Measurements from ENCODE around the gene SLC17A9. TPM values are rescaled to one million over a fixed set of nuclear protein-coding genes. Genes with fewer than 3 reads are reported as not detected.

Gene SLC17A9
- total and polyA plus RNA-seq, 2 of the 8 experiments (the other 6 are each of a cell fraction or from before 2014, with no cell fraction given): 23.5 to 35.2 TPM

- Histone ChIP-seq H3K14ac (ENCODE audit: insufficient read length) (no peak overlapping the region), H3K9me3 (ENCODE audit: insufficient read depth in 2 of 2, low read depth in 1 of 2, low read length in 1 of 2) (peaks cover 5 to 8% of the 10 kb centered on the region in 2 experiments; a peak in 3 of 4 replicates), H3K79me2 (ENCODE audit: control insufficient read depth in 1 of 2, insufficient read depth in 2 of 2, low read length in 2 of 2) (no peaks in the 10 kb centered on the region), H2AFZ (ENCODE audit: low read length) (no peak overlapping the region), H3K4ac (replicated peaks; ENCODE audit: insufficient read length, low read depth, low read length) (no peak overlapping the region), H3K23me2 (ENCODE audit: low read depth, low read length) (no peaks in the 10 kb centered on the region), H4K20me1 (replicated peaks in 1 of 2; ENCODE audit: control insufficient read depth in 1 of 2, insufficient read depth in 2 of 2, low read length in 2 of 2) (no peaks in the 10 kb centered on the region), H2BK15ac (ENCODE audit: low read length) (peak overlapping the region; percentile 72; the same call in 1 of the 2 replicates), H3K27ac (ENCODE audit: low read depth, low read length) (no peak overlapping the region), H3K4me2 (ENCODE audit: insufficient read depth in 1 of 2, low read depth in 2 of 2, low read length in 2 of 2) (no peak overlapping the region), H2BK12ac (ENCODE audit: low read depth, low read length) (no peak overlapping the region), H4K91ac (replicated peaks; ENCODE audit: insufficient read length, low read length) (no peak overlapping the region), H3K36me3 (ENCODE audit: control insufficient read depth in 2 of 4, insufficient read depth in 4 of 4, low read length in 3 of 4) (no peaks in the 10 kb centered on the region), H3K56ac (replicated peaks; ENCODE audit: insufficient read length, low read depth, low read length) (no peak overlapping the region), H3K27me3 (replicated peaks in 1 of 4; ENCODE audit: control insufficient read depth in 3 of 4, extremely low read depth in 1 of 4, insufficient read depth in 3 of 4, low read length in 3 of 4) (peaks cover 0 to 10% (median 7%) of the 10 kb centered on the region in 4 experiments; a peak in 5 of 7 replicates), H3K79me1 (ENCODE audit: low read depth, low read length) (no peaks in the 10 kb centered on the region), H3K4me1 (replicated peaks in 1 of 4; ENCODE audit: control insufficient read depth in 3 of 4, insufficient read depth in 4 of 4, low read length in 3 of 4) (peaks cover 0 to 11% (median 6%) of the 10 kb centered on the region in 4 experiments; a peak in 6 of 7 replicates), H2BK5ac (ENCODE audit: low read depth, low read length) (no peak overlapping the region), H2BK20ac (ENCODE audit: low read length) (no peak overlapping the region), H2BK120ac (replicated peaks; ENCODE audit: low read depth, low read length) (no peak overlapping the region), H3K9ac (replicated peaks in 1 of 4; ENCODE audit: extremely low read depth in 1 of 4, low read depth in 3 of 4, low read length in 3 of 4) (no peak overlapping the region), H3K4me3 (ENCODE audit: extremely low read depth in 1 of 4, insufficient read depth in 2 of 4, low read depth in 3 of 4, low read length in 4 of 4) (no peak overlapping the region), H3K23ac (ENCODE audit: insufficient read length) (no peak overlapping the region), H4K5ac (ENCODE audit: insufficient read length, low read depth, low read length) (no peak overlapping the region), H2AK5ac (ENCODE audit: low read depth, low read length) (0 out of 2 replicates have a peak overlapping the region, but pooled peaks have one; percentile 75), H4K8ac (ENCODE audit: extremely low read depth, insufficient read depth, low read length) (peak overlapping the region; percentile 35), H3K18ac (ENCODE audit: extremely low read depth, low read length) (peak overlapping the region; percentile 48; the same call in 1 of the 2 replicates)
- FAIRE-seq: no peak
- CTCF ChIA-PET (ENCODE audit: partially characterized antibody): interaction anchor here (3.3 kb wide), 1 partner anchor 9 kb away, joined by 17 read pairs; the partner anchor contains the start of gene BHLHE23
- no peak for DNase-seq (ENCODE audit: low read depth in 1 of 2, low spot score in 2 of 2)
- WGBS, 2 experiments (ENCODE audit: extremely low coverage in 1 of 2, insufficient coverage in 1 of 2, insufficient read length in 1 of 2, insufficient replicate concordance in 2 of 2, low coverage in 1 of 2, low lambda C conversion rate in 2 of 2, missing lambda C conversion rate in 1 of 2): 92% methylated on average over 22 of the region's 22 CpGs; no CpG with 5 or more reads in 1 of the 2 experiments
- POLR2A ChIA-PET (ENCODE audit: partially characterized antibody): no interaction called here
- no peak for TF ChIP-seq CBX8 (IDR thresholded peaks at IDR 0.05; ENCODE audit: borderline replicate concordance, low read depth, low read length)
- no peak for TF ChIP-seq ATF2 (IDR thresholded peaks at IDR 0.05; ENCODE audit: low read length)
- TF ChIP-seq MAX (IDR thresholded peaks at IDR 0.05): no peak
- no peak for TF ChIP-seq ATF3 (IDR thresholded peaks at IDR 0.05; ENCODE audit: insufficient read depth, low read depth, low read length)
- TF ChIP-seq BCL11A (IDR thresholded peaks at IDR 0.05; ENCODE audit: low read depth in 2 of 2, low read length in 2 of 2): no peak
- TF ChIP-seq SP4 (IDR thresholded peaks at IDR 0.05; ENCODE audit: low read length): no peak
- TF ChIP-seq ASH2L (IDR thresholded peaks at IDR 0.05; ENCODE audit: low read length): no peak
- no peak for TF ChIP-seq SIRT6 (IDR thresholded peaks at IDR 0.05; ENCODE audit: low read length)
- no peak for TF ChIP-seq YY1 (IDR thresholded peaks at IDR 0.05; ENCODE audit: low read depth, low read length)
- no peak for TF ChIP-seq MAFK (IDR thresholded peaks at IDR 0.05; ENCODE audit: low read depth, low read length)
Observed at GRCh38 chr20:63017076-63017825, 64.7 kb downstream of the SLC17A9 start.

Data from H1 (cell line).